CD14-positive monocyte (primary cell): ENCODE measurements around the gene GPR4. TPM values are rescaled to one million over a fixed set of nuclear protein-coding genes. Genes with fewer than 3 reads are reported as not detected.
A peak's percentile ranks its signal among the peaks of the same experiment; 100 is the strongest.

ENCODE experiments used
- DNase-seq, 3 donors: peaks; one replicate each; pipeline ENCODE4 v3.0.0-alpha.2; 2011 to 2022
- H2AFZ ChIP-seq: 2 replicates; pipeline ENCODE4 v1.6.0; 2012; ENCODE audit warnings: mild to moderate bottlenecking, low read depth, low read length, inconsistent platforms; ENCODE audit not compliant: insufficient read depth, poor library complexity, severe bottlenecking
- H3K27ac ChIP-seq, 2 donors: 1 replicate in 1 of 2; 2 replicates in 1 of 2; pipeline ENCODE4 v1.5.1; 2012 to 2013; ENCODE audit warnings: low read length in 2 of 2, control low read depth in 1 of 2, inconsistent platforms in 1 of 2, low read depth in 1 of 2, mild to moderate bottlenecking in 1 of 2
- H3K27me3 ChIP-seq, 2 donors: one replicate each; pipeline versions ENCODE4 v1.6.0 to v1.6.1; 2011 to 2013; ENCODE audit warnings: low read length in 2 of 2; ENCODE audit not compliant: control insufficient read depth in 2 of 2, insufficient read depth in 2 of 2
- H3K36me3 ChIP-seq, 2 donors: replicated peaks in 1 of 2; 1 replicate in 1 of 2; 2 replicates in 1 of 2; pipeline versions ENCODE4 v1.5.1 to v1.6.1; 2012 to 2013; ENCODE audit warnings: low read length in 2 of 2, control low read depth in 1 of 2, inconsistent platforms in 1 of 2, mild to moderate bottlenecking in 1 of 2; ENCODE audit not compliant: insufficient read depth in 2 of 2, control insufficient read depth in 1 of 2
- H3K4me1 ChIP-seq, 2 donors: 1 replicate in 1 of 2; 2 replicates in 1 of 2; pipeline versions ENCODE4 v1.5.1 to v1.6.1; 2012 to 2013; ENCODE audit warnings: low read length in 2 of 2, control low read depth in 1 of 2, inconsistent platforms in 1 of 2, mild to moderate bottlenecking in 1 of 2, moderate library complexity in 1 of 2; ENCODE audit not compliant: insufficient read depth in 2 of 2, control insufficient read depth in 1 of 2
- H3K4me2 ChIP-seq: replicated peaks from 2 replicates; pipeline ENCODE3; 2012; ENCODE audit warnings: low read length, moderate library complexity, mild to moderate bottlenecking; ENCODE audit not compliant: poor library complexity, severe bottlenecking; ENCODE audit errors: extremely low read depth
- H3K4me3 ChIP-seq, 3 experiments: fragments of 200-600 bp in 1 of 3; sonication (generic) in 1 of 3; replicated peaks in 1 of 3; 1 replicate in 2 of 3; 2 replicates in 1 of 3; pipeline ENCODE4 v1.5.1; 2011 to 2013; ENCODE audit warnings: low read length in 3 of 3, mild to moderate bottlenecking in 3 of 3, control low read depth in 2 of 3, low read depth in 2 of 3, inconsistent platforms in 1 of 3, moderate library complexity in 1 of 3
- H3K79me2 ChIP-seq: 2 replicates; pipeline ENCODE4 v1.6.0; 2012; ENCODE audit warnings: mild to moderate bottlenecking, control low read depth, inconsistent platforms, low read length, moderate library complexity; ENCODE audit not compliant: insufficient read depth
- H3K9ac ChIP-seq: 2 replicates; pipeline ENCODE4 v1.6.0; 2017; ENCODE audit warnings: low read length, mild to moderate bottlenecking; ENCODE audit not compliant: insufficient read depth, poor library complexity, severe bottlenecking
- H3K9me3 ChIP-seq, 2 donors: replicated peaks in 1 of 2; 1 replicate in 1 of 2; 2 replicates in 1 of 2; pipeline versions ENCODE4 v1.5.1 to v1.6.1; 2012 to 2013; ENCODE audit warnings: low read length in 2 of 2, control low read depth in 1 of 2; ENCODE audit not compliant: control insufficient read depth in 1 of 2, insufficient read depth in 1 of 2
- H4K20me1 ChIP-seq: 2 replicates; pipeline ENCODE4 v1.6.0; 2012; ENCODE audit warnings: mild to moderate bottlenecking, low read length, control low read depth, moderate library complexity; ENCODE audit not compliant: insufficient read depth
- H3K27ac Mint-ChIP-seq, 7 donors: one replicate each; pipeline ENCODE4 v1.8.0; 2020; ENCODE audit warnings: mild to moderate bottlenecking in 7 of 7, mixed read lengths in 7 of 7, moderate library complexity in 6 of 7, inconsistent platforms in 2 of 7
- H3K27me3 Mint-ChIP-seq, 3 donors: one replicate each; pipeline ENCODE4 v1.8.0; 2021 to 2022; ENCODE audit warnings: low read depth in 3 of 3, mild to moderate bottlenecking in 3 of 3, mixed read lengths in 3 of 3, moderate library complexity in 3 of 3, inconsistent platforms in 1 of 3
- H3K36me3 Mint-ChIP-seq, 2 donors: one replicate each; pipeline ENCODE4 v1.8.0; 2020; ENCODE audit warnings: mixed read lengths in 2 of 2, inconsistent platforms in 1 of 2, mild to moderate bottlenecking in 1 of 2
- H3K4me1 Mint-ChIP-seq: one replicate; pipeline ENCODE4 v1.8.0; 2020; ENCODE audit warnings: mild to moderate bottlenecking, mixed read lengths
- H3K4me3 Mint-ChIP-seq, 2 donors: one replicate each; pipeline ENCODE4 v1.8.0; 2020; ENCODE audit warnings: mild to moderate bottlenecking in 2 of 2, mixed read lengths in 2 of 2, moderate library complexity in 1 of 2
- H3K9me3 Mint-ChIP-seq, 7 donors: one replicate each; pipeline ENCODE4 v1.8.0; 2020 to 2022; ENCODE audit warnings: mixed read lengths in 7 of 7, mild to moderate bottlenecking in 6 of 7, moderate library complexity in 6 of 7, inconsistent platforms in 2 of 7
- WGBS: methylation state at CpG from one replicate; pipeline ENCODE4 v1.1.5; 2013; ENCODE audit warnings: missing lambda C conversion rate; ENCODE audit not compliant: insufficient coverage; 5-methylcytosine and 5-hydroxymethylcytosine counted together
- intact Hi-C, 2 donors: fragments of 100-400 bp; cut with micrococcal nuclease; formaldehyde crosslinking; loops; one replicate each; pipeline versions ENCODE4 v1.15.0 to v1.15.1; 2023
- polyA plus RNA-seq, 3 donors: library from polyadenylated mRNA; depleted of rRNA in 1 of 3; unstranded in 2 of 3; stranded (reverse) in 1 of 3; fragments of 300-500 nt in 2 of 3; fragments of >200 nt in 1 of 3; fragmentation: Illumina TruSeq in 2 of 3; gene quantifications; 1 replicate in 2 of 3; 2 replicates in 1 of 3; pipeline ENCODE4 v1.2.3, GENCODE V29; 2012 to 2021
- TF ChIP-seq, protein P1 (sequence below): fragments of 200-600 bp; IDR thresholded peaks from one replicate; pipeline ENCODE4 v1.8.0; 2022; ENCODE audit warnings: antibody characterized with exemption, mild to moderate bottlenecking

The GPR4 gene
- polyA plus RNA-seq, 3 donors = not detected

DNA sequence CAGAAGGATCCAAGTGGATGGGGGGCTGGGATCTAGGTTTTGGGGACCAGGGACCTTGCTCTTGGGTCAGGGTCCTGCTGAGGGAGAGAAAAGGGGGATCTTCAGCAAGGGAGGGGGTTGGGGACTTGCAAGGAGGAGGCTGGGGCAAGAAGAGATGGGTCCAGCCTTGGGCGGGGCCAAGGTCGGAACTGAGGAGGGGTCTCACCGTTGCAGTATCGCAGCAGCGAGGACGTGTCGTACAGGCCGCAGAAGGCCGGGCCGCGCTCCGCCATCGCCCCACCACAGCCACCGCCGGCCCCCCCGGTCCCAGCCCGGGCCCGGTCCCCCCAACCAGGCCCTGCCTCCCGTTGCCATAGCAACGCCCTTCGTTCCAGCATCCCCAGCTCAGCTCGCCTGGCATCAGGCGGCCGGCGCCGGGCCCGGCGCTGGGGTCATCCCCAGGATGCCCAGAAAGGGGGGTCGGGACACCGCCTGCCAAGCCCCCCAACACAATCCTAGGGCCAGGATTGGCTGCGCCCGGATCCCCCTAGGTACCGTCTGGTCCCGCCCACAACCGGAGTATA is 43.1 kb upstream of the GPR4 start:
- WGBS = 11% methylated on average over 32 of the region's 35 CpGs
- Mint-ChIP-seq H3K27ac (no peak overlapping the region), H3K27me3 (peaks cover 38 to 52% (median 40%) of the 10 kb centered on the region in 3 donors), H3K4me1 (peaks cover 37% of the 10 kb centered on the region), H3K4me3 (peak overlapping the region in 1 of 2 donors; percentile 83), H3K36me3 (peaks cover 2 to 6% of the 10 kb centered on the region in 2 donors), H3K9me3 (peaks cover 0 to 12% (median 2%) of the 10 kb centered on the region in 7 donors)
- peak overlapping the region in 1 of 3 experiments; percentile 65 for H3K4me3 ChIP-seq
- H3K4me1 ChIP-seq = peaks cover 44 to 48% of the 10 kb centered on the region in 2 donors
- peak overlapping the region; percentile 70 for H3K4me2 ChIP-seq
- H3K9me3 ChIP-seq = no peaks in the 10 kb centered on the region
- H3K36me3 ChIP-seq = no peaks in the 10 kb centered on the region
- intact Hi-C loops = loop anchor here (10.0 kb wide), 2 partner anchors 60 to 120 kb away; partner anchors contain the start of gene OPA3 (in 1 of the 2)
- H2AFZ ChIP-seq = peak overlapping the region; percentile 62
- H4K20me1 ChIP-seq = peaks cover 4% of the 10 kb centered on the region
- no peak overlapping the region for H3K27ac ChIP-seq
- peaks cover 16 to 33% of the 10 kb centered on the region in 2 donors for H3K27me3 ChIP-seq
- H3K79me2 ChIP-seq = no peaks in the 10 kb centered on the region
- DNase-seq = no peak
- H3K9ac ChIP-seq = no peak overlapping the region
- TF ChIP-seq, protein P1, sequence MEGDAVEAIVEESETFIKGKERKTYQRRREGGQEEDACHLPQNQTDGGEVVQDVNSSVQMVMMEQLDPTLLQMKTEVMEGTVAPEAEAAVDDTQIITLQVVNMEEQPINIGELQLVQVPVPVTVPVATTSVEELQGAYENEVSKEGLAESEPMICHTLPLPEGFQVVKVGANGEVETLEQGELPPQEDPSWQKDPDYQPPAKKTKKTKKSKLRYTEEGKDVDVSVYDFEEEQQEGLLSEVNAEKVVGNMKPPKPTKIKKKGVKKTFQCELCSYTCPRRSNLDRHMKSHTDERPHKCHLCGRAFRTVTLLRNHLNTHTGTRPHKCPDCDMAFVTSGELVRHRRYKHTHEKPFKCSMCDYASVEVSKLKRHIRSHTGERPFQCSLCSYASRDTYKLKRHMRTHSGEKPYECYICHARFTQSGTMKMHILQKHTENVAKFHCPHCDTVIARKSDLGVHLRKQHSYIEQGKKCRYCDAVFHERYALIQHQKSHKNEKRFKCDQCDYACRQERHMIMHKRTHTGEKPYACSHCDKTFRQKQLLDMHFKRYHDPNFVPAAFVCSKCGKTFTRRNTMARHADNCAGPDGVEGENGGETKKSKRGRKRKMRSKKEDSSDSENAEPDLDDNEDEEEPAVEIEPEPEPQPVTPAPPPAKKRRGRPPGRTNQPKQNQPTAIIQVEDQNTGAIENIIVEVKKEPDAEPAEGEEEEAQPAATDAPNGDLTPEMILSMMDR = no peak

DNA sequence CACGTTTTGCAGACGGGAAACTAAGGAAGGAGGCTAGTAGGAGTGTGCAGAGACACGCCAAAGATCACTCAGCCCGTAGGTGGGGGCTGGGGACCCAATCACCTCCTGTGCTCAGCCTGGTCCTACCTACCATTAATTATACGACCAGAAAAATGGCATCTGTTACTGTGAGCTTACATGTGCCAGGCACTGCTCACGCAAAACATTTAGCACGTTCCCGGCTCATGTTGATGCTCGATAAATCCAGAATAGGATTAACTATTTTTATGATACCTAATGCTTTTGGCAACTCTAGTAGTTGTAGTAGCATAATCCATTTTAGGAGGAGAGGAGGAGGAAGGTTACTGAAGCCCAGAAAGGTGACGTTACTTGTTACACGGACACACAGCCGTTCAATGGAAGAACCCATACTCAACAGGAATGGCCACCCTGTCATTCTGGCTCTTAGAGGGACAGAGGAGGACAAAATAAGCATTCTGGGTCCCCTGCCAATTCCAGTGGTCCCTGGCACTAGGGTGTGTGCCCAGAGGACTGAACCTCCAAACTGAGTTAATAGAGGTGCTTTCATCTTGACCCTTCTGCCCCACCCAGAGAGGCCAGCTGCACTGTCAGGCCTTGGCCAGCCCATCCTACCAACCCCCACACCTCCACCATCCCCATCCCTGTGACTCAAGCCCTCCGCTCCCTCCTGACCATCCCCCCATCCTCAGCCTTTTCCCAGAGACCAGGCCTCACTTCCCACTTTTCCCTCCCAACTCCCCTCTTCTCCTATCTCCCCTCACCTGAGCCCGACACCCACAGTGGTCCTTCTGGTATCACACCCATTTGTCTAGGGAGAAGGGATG is 42.1 kb upstream of the GPR4 start:
- no peak overlapping the region for H3K27ac Mint-ChIP-seq
- no peak for DNase-seq
- H3K27me3 Mint-ChIP-seq = peaks cover 38 to 47% (median 40%) of the 10 kb centered on the region in 3 donors
- Histone ChIP-seq H3K4me2 (no peak overlapping the region), H4K20me1 (peaks cover 4% of the 10 kb centered on the region), H3K9ac (no peak overlapping the region), H3K4me3 (no peak overlapping the region), H2AFZ (no peak overlapping the region), H3K27ac (no peak overlapping the region), H3K27me3 (peaks cover 16 to 33% of the 10 kb centered on the region in 2 donors), H3K4me1 (peaks cover 52 to 58% of the 10 kb centered on the region in 2 donors), H3K36me3 (no peaks in the 10 kb centered on the region), H3K79me2 (no peaks in the 10 kb centered on the region), H3K9me3 (no peaks in the 10 kb centered on the region)
- TF ChIP-seq, protein P1 = no peak
- peak overlapping the region in 1 of 2 donors; percentile 67 for H3K4me3 Mint-ChIP-seq
- intact Hi-C loops = loop anchor here (2.0 to 10.0 kb wide), 6 partner anchors 33 to 119 kb away; partner anchors contain the start of genes OPA3 (in 1 of the 2) and QPCTL (in 1 of the 2)
- WGBS = 50% methylated on average over 3 of the region's 14 CpGs
- peaks cover 2 to 6% of the 10 kb centered on the region in 2 donors for H3K36me3 Mint-ChIP-seq
- H3K9me3 Mint-ChIP-seq = peaks cover 0 to 12% (median 2%) of the 10 kb centered on the region in 7 donors
- H3K4me1 Mint-ChIP-seq = peaks cover 39% of the 10 kb centered on the region
